Measurements from ENCODE around the gene ARFGAP1. TPM values are rescaled to one million over a fixed set of nuclear protein-coding genes. Genes with fewer than 3 reads are reported as not detected.

Gene ARFGAP1
- total RNA-seq, 3 donors from 2014 or later: 76.5 to 85.8 (median 82.4) TPM

GRCh38 chr20:63274381-63275228 lies 2.0 kb downstream of the ARFGAP1 start:
- Histone ChIP-seq H3K4me3 (no peak overlapping the region), H3K9me3 (no peaks in the 10 kb centered on the region), H3K36me3 (ENCODE audit: low read depth) (no peaks in the 10 kb centered on the region), H3K4me1 (ENCODE audit: low read depth) (peaks cover 16% of the 10 kb centered on the region)
- no peak for DNase-seq
- no peak for ATAC-seq
- no peak for TF ChIP-seq CTCF (IDR thresholded peaks at IDR 0.05)
- intact Hi-C loops (cut with DNase I, micrococcal nuclease): no loop called here

- Histone ChIP-seq H3K36me3 (ENCODE audit: low read depth) (no peaks in the 10 kb centered on the region), H3K4me1 (ENCODE audit: low read depth) (peaks cover 16% of the 10 kb centered on the region), H3K9me3 (no peaks in the 10 kb centered on the region), H3K4me3 (no peak overlapping the region)
- TF ChIP-seq CTCF (IDR thresholded peaks at IDR 0.05): no peak
- intact Hi-C loops (cut with DNase I, micrococcal nuclease): no loop called here
- DNase-seq: no peak
- ATAC-seq: no peak
Measured at GRCh38 chr20:63275825-63276224, 3.2 kb downstream of the ARFGAP1 start.

GRCh38 chr20:63276956-63277355 lies 4.3 kb downstream of the ARFGAP1 start:
- TF ChIP-seq CTCF (IDR thresholded peaks at IDR 0.05): no peak
- Histone ChIP-seq H3K36me3 (ENCODE audit: low read depth) (no peaks in the 10 kb centered on the region), H3K4me3 (no peak overlapping the region), H3K4me1 (ENCODE audit: low read depth) (peaks cover 16% of the 10 kb centered on the region), H3K9me3 (no peaks in the 10 kb centered on the region)
- intact Hi-C loops (cut with DNase I, micrococcal nuclease): no loop called here
- DNase-seq (no peak), ATAC-seq (no peak)

- no peaks in the 10 kb centered on the region for H3K36me3 ChIP-seq (ENCODE audit: low read depth)
- DNase-seq (no peak), ATAC-seq (no peak)
- TF ChIP-seq CTCF (IDR thresholded peaks at IDR 0.05): no peak
- peaks cover 16% of the 10 kb centered on the region for H3K4me1 ChIP-seq (ENCODE audit: low read depth)
- no peak overlapping the region for H3K4me3 ChIP-seq
- H3K9me3 ChIP-seq: no peaks in the 10 kb centered on the region
- intact Hi-C loops (cut with DNase I, micrococcal nuclease): no loop called here
Measured at GRCh38 chr20:63277466-63278272, 5.1 kb downstream of the ARFGAP1 start.

- no peaks in the 10 kb centered on the region for H3K36me3 ChIP-seq (ENCODE audit: low read depth)
- no peak for TF ChIP-seq CTCF (IDR thresholded peaks at IDR 0.05)
- DNase-seq (no peak), ATAC-seq (no peak)
- intact Hi-C loops (cut with DNase I, micrococcal nuclease): no loop called here
- H3K9me3 ChIP-seq: no peaks in the 10 kb centered on the region
- H3K4me1 ChIP-seq (ENCODE audit: low read depth): peaks cover 11% of the 10 kb centered on the region
- no peak overlapping the region for H3K4me3 ChIP-seq
Measured at GRCh38 chr20:63278661-63279060, 6.0 kb downstream of the ARFGAP1 start.
